PC-3 (cell line): ENCODE results near the gene PGS1. TPM values are rescaled to one million over a fixed set of nuclear protein-coding genes. Genes with fewer than 3 reads are reported as not detected.

Experiments
- ATAC-seq: fragments of 200-7000 bp; cut with Tn5 transposase; 2 replicates; pipeline ENCODE4 v1.9.1; 2020; ENCODE audit warnings: mild to moderate bottlenecking, moderate library complexity
- BruUV-seq: library from RNA; stranded (reverse); fragments of 400-500 nt; replicated peaks from 2 replicates; lab custom pipeline; 2021; lab: Mats Ljungman, UMichigan
- CTCF ChIA-PET: fragments of 300-600 bp; sonication (Branson Sonifier 250); formaldehyde crosslinking; loops from one replicate; lab custom pipeline; 2022; ENCODE audit warnings: antibody characterized with exemption; lab: Charles Lee
- POLR2A ChIA-PET: fragments of 300-600 bp; sonication (Branson Sonifier 250); formaldehyde crosslinking; loops from one replicate; lab custom pipeline; 2022; ENCODE audit warnings: antibody characterized with exemption; ENCODE audit not compliant: unreplicated experiment; lab: Charles Lee
- DNase-seq: peaks from one replicate; pipeline ENCODE4 v3.0.0-alpha.2; 2015
- H2AFZ ChIP-seq: fragments of 300-600 bp; sonication (generic); 2 replicates; pipeline ENCODE4 v1.6.0; 2016; ENCODE audit warnings: antibody characterized with exemption, low read length
- H3F3A ChIP-seq: fragments of 300-600 bp; sonication (generic); one replicate; pipeline ENCODE4 v1.6.0; 2017; ENCODE audit warnings: antibody characterized with exemption, low read length, control low read depth, mild to moderate bottlenecking; ENCODE audit not compliant: unreplicated experiment
- H3K27ac ChIP-seq: fragments of 300-600 bp; sonication (generic); 2 replicates; pipeline ENCODE4 v1.5.1; 2016; ENCODE audit warnings: mild to moderate bottlenecking, low read length
- H3K27me3 ChIP-seq: fragments of 300-600 bp; sonication (generic); 2 replicates; pipeline ENCODE4 v1.6.1; 2016; ENCODE audit warnings: low read length, mixed read lengths
- H3K36me3 ChIP-seq: fragments of 300-600 bp; sonication (generic); 2 replicates; pipeline ENCODE4 v1.6.1; 2016; ENCODE audit warnings: low read depth, mixed run types, low read length, mixed read lengths
- H3K4me1 ChIP-seq: fragments of 300-600 bp; sonication (generic); 2 replicates; pipeline ENCODE4 v1.5.1; 2016; ENCODE audit warnings: low read length; ENCODE audit not compliant: insufficient read depth
- H3K4me2 ChIP-seq: fragments of 300-600 bp; sonication (generic); 2 replicates; pipeline ENCODE4 v1.6.0; 2016; ENCODE audit warnings: low read length
- H3K4me3 ChIP-seq: fragments of 300-600 bp; sonication (generic); 2 replicates; pipeline ENCODE4 v1.5.1; 2016; ENCODE audit warnings: mild to moderate bottlenecking, low read length, mixed read lengths
- H3K79me2 ChIP-seq: fragments of 300-600 bp; sonication (generic); 2 replicates; pipeline ENCODE4 v1.6.1; 2017; ENCODE audit warnings: low read length, mixed read lengths
- H3K9ac ChIP-seq: fragments of 300-600 bp; sonication (generic); 2 replicates; pipeline ENCODE4 v1.6.0; 2016; ENCODE audit warnings: mild to moderate bottlenecking, low read length
- H3K9me2 ChIP-seq: fragments of 300-600 bp; sonication (generic); replicated peaks from 2 replicates; pipeline ENCODE4 v1.6.1; 2016; ENCODE audit warnings: mixed run types, low read length, mixed read lengths
- H3K9me3 ChIP-seq: fragments of 300-600 bp; sonication (generic); 2 replicates; pipeline ENCODE4 v1.6.1; 2016; ENCODE audit warnings: low read length, mixed read lengths
- H4K20me1 ChIP-seq: fragments of 300-600 bp; sonication (generic); 2 replicates; pipeline ENCODE4 v1.6.1; 2016; ENCODE audit warnings: low read length, mixed read lengths
- EZH2 ChIP-seq: fragments of 300-600 bp; sonication (generic); IDR thresholded peaks from one replicate; pipeline ENCODE4 v1.6.1; 2017; ENCODE audit warnings: antibody characterized with exemption, mild to moderate bottlenecking, low read length; ENCODE audit not compliant: unreplicated experiment
- EZH2phosphoT487 ChIP-seq: fragments of 300-600 bp; sonication (generic); IDR thresholded peaks from 2 replicates; pipeline ENCODE4 v1.6.1; 2018; ENCODE audit warnings: mild to moderate bottlenecking, antibody characterized with exemption, low read length, borderline replicate concordance
- intact Hi-C: fragments of 100-400 bp; cut with micrococcal nuclease; formaldehyde crosslinking; loops from 2 replicates; pipeline ENCODE4 v1.9.0; 2023
- total RNA-seq: library from RNA; depleted of rRNA; stranded (reverse); fragments of >200 nt; gene quantifications from 2 replicates; pipeline ENCODE4 v1.2.3, GENCODE V29; 2014
- TF ChIP-seq, protein P1 (sequence below): fragments of 300-600 bp; sonication (generic); conservative IDR thresholded peaks from 2 replicates; pipeline ENCODE4 v1.5.1; 2017; ENCODE audit warnings: antibody characterized with exemption, low read depth, mild to moderate bottlenecking, low read length

The PGS1 gene
- total RNA-seq, 1 experiment from 2014 or later: 47.0 TPM

DNA sequence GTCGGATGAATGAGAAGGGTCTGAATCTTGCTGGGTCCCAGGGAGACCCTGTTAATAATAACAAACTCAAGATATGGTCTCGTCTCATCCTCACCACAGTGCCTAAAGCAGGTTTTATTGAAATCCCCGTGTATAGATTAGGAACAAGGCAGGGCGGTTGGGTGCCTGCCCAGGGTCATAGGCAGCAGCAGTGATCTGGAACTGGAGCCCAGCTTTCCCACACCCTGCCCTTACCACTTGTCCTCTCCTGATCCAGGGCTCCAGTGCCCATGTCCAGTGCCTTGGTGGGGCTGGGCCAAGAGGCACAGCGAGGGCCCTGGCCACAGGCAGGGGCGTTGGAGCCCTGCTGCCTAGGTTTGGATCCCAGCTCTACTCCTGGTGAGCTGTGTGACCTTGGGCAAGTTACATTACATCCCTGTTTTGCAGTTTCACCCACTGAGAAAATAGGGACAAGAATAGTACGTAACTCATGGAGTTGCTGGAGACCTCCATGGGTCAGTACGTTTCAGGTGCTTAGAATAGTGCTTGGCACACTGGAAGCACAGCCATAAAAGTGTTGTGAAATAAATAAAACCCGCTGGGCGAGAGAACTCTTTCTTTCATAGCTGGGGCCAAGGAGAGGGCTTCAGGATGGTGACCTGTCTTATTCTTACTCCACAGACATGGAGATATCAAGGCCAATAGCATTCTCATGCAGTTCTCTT, 32.5 kb upstream of the PGS1 start:
- H3K9ac ChIP-seq: no peak overlapping the region
- BruUV-seq: no TSS peak
- intact Hi-C loops: no loop called here
- H3K27me3 ChIP-seq: no peaks in the 10 kb centered on the region
- H3K79me2 ChIP-seq: no peaks in the 10 kb centered on the region
- DNase-seq (no peak), ATAC-seq (no peak)
- H3K9me3 ChIP-seq: no peaks in the 10 kb centered on the region
- H4K20me1 ChIP-seq: no peaks in the 10 kb centered on the region
- POLR2A ChIA-PET: no interaction called here
- H3K4me3 ChIP-seq: no peak overlapping the region
- TF ChIP-seq EZH2phosphoT487 (no peak), EZH2 (no peak)
- TF ChIP-seq, protein P1, sequence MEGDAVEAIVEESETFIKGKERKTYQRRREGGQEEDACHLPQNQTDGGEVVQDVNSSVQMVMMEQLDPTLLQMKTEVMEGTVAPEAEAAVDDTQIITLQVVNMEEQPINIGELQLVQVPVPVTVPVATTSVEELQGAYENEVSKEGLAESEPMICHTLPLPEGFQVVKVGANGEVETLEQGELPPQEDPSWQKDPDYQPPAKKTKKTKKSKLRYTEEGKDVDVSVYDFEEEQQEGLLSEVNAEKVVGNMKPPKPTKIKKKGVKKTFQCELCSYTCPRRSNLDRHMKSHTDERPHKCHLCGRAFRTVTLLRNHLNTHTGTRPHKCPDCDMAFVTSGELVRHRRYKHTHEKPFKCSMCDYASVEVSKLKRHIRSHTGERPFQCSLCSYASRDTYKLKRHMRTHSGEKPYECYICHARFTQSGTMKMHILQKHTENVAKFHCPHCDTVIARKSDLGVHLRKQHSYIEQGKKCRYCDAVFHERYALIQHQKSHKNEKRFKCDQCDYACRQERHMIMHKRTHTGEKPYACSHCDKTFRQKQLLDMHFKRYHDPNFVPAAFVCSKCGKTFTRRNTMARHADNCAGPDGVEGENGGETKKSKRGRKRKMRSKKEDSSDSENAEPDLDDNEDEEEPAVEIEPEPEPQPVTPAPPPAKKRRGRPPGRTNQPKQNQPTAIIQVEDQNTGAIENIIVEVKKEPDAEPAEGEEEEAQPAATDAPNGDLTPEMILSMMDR: no peak
- no peak overlapping the region for H2AFZ ChIP-seq
- H3F3A ChIP-seq: peaks cover 14% of the 10 kb centered on the region
- CTCF ChIA-PET: interaction anchor here (0.5 kb wide), 1 partner anchor 239 kb away, joined by 3 read pairs; no protein-coding TSS in a partner anchor
- H3K9me2 ChIP-seq: no peaks in the 10 kb centered on the region
- no peaks in the 10 kb centered on the region for H3K36me3 ChIP-seq
- H3K27ac ChIP-seq: no peak overlapping the region
- H3K4me1 ChIP-seq: peaks cover 36% of the 10 kb centered on the region
- no peak overlapping the region; the same call in 1 of the 2 replicates for H3K4me2 ChIP-seq

DNA sequence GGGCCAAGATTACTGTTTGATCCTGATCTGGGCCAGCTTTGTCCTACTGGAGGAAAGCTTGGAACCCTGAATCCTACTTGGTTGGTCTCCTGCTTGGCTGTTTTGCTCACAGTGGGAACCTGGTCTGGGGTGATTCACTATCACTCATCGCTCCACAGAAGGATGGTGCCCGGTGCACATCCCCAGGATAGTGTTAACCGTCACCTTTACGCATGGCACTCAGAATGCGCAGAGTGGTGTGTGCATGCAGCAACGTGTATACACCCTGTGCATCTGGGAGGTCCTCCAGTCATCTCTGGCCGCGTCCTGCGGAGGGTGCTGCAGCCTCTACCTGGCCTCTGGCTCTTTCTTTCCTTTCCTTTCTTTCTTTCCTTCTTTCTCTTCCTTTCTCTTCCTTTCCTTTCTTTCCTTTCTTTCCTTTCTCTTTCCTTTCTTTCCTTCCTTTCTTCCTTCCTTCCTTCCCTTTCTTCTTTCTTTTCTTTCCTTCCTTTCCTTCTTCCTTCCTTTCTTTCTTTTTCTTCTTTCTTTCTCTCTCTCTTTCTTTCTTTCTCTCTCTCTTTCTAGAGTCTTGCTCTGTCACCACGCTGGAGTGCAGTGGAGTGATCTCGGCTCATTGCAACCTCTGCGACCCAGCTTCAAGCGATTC, 31.7 kb upstream of the PGS1 start:
- POLR2A ChIA-PET: no interaction called here
- no peak overlapping the region for H3K9ac ChIP-seq
- no peak for TF ChIP-seq EZH2phosphoT487
- no peak for TF ChIP-seq EZH2
- TF ChIP-seq, protein P1: 0 out of 2 replicates have a peak, but pooled peaks have one; percentile 15
- no peak overlapping the region for H3K27ac ChIP-seq
- peaks cover 35% of the 10 kb centered on the region for H3K4me1 ChIP-seq
- H3K27me3 ChIP-seq: no peaks in the 10 kb centered on the region
- intact Hi-C loops: no loop called here
- no peak overlapping the region for H2AFZ ChIP-seq
- no TSS peak for BruUV-seq
- H3K9me2 ChIP-seq: no peaks in the 10 kb centered on the region
- H3K4me2 ChIP-seq: no peak overlapping the region; the same call in 1 of the 2 replicates
- peaks cover 14% of the 10 kb centered on the region for H3F3A ChIP-seq
- CTCF ChIA-PET: interaction anchor here (0.5 kb wide), 1 partner anchor 240 kb away, joined by 3 read pairs; no protein-coding TSS in a partner anchor
- DNase-seq: peak; percentile 60
- H3K36me3 ChIP-seq: no peaks in the 10 kb centered on the region
- ATAC-seq: no peak
- H3K4me3 ChIP-seq: no peak overlapping the region
- no peaks in the 10 kb centered on the region for H3K79me2 ChIP-seq
- no peaks in the 10 kb centered on the region for H4K20me1 ChIP-seq
- no peaks in the 10 kb centered on the region for H3K9me3 ChIP-seq
